ENCODE data around the gene HOMER2.

DNA sequence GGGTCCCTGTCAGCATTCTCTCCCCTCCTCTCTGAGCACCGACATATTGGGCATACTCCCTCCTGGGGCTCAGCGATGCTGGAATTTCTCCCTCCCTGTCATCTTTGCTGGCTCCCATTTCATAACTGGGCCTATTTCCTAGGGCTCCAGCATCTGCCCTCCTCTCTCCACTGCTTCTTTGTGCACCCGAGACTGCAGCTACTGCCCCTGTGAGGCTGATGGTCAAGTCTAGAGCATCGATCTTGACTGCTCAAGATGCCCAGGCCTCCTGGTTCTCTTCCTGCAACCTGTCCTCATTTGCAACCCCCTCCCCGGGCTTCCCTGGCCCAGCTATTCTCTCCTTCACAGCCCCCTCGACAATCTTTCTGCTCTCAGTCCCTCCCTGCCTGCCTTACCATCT, 89.6 kb downstream of the HOMER2 start:
- TF ChIP-seq, protein P1, sequence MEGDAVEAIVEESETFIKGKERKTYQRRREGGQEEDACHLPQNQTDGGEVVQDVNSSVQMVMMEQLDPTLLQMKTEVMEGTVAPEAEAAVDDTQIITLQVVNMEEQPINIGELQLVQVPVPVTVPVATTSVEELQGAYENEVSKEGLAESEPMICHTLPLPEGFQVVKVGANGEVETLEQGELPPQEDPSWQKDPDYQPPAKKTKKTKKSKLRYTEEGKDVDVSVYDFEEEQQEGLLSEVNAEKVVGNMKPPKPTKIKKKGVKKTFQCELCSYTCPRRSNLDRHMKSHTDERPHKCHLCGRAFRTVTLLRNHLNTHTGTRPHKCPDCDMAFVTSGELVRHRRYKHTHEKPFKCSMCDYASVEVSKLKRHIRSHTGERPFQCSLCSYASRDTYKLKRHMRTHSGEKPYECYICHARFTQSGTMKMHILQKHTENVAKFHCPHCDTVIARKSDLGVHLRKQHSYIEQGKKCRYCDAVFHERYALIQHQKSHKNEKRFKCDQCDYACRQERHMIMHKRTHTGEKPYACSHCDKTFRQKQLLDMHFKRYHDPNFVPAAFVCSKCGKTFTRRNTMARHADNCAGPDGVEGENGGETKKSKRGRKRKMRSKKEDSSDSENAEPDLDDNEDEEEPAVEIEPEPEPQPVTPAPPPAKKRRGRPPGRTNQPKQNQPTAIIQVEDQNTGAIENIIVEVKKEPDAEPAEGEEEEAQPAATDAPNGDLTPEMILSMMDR (IDR thresholded peaks at IDR 0.05; ENCODE audit: extremely low read depth in 1 of 2, insufficient read depth in 1 of 2, low read depth in 1 of 2, low read length in 2 of 2): no peak
- TF ChIP-seq POLR2A (IDR thresholded peaks at IDR 0.05; ENCODE audit: low read depth, low read length): no peak

Data from endothelial cell of umbilical vein (primary cell).